Transverse colon (tissue), 4 donors: ENCODE measurements around the gene TRABD. TPM values are rescaled to one million over a fixed set of nuclear protein-coding genes. Genes with fewer than 3 reads are reported as not detected.

ENCODE experiments used
- DNase-seq: peaks from one replicate; pipeline ENCODE4 v3.0.0-alpha.2; 2019
- H3K27ac ChIP-seq, 4 donors: fragments of 200-600 bp; sonication (generic); 2 replicates each; pipeline ENCODE4 v1.5.1; 2016 to 2018; ENCODE audit warnings: inconsistent platforms in 4 of 4
- H3K27me3 ChIP-seq: fragments of 200-600 bp; sonication (generic); 2 replicates; pipeline ENCODE4 v1.5.1; 2017; ENCODE audit warnings: inconsistent platforms
- H3K36me3 ChIP-seq, 4 donors: fragments of 200-600 bp; sonication (generic); 2 replicates each; pipeline ENCODE4 v1.5.1; 2017 to 2019; ENCODE audit warnings: inconsistent platforms in 4 of 4
- H3K4me1 ChIP-seq, 4 donors: fragments of 200-600 bp; sonication (generic); 2 replicates each; pipeline ENCODE4 v1.5.1; 2017 to 2020; ENCODE audit warnings: inconsistent platforms in 4 of 4
- H3K4me3 ChIP-seq, 4 donors: fragments of 200-600 bp; sonication (generic); 1 replicate in 1 of 4; 2 replicates in 3 of 4; pipeline versions ENCODE4 v1.5.1 to v1.6.1; 2017 to 2019; ENCODE audit warnings: inconsistent platforms in 4 of 4
- H3K9me3 ChIP-seq, 2 donors: fragments of 200-600 bp; sonication (generic); 2 replicates each; pipeline ENCODE4 v1.5.1; 2017 to 2019; ENCODE audit warnings: inconsistent platforms in 2 of 2
- CTCF ChIP-seq, 5 experiments: fragments of 200-600 bp in 3 of 5; fragments of 450-650 bp in 2 of 5; sonication (generic) in 3 of 5; IDR thresholded peaks; 1 replicate in 2 of 5; 2 replicates in 3 of 5; pipeline ENCODE4 v1.5.1; 2016 to 2017; ENCODE audit warnings: antibody characterized with exemption in 5 of 5, inconsistent platforms in 3 of 5, mild to moderate bottlenecking in 2 of 5, moderate library complexity in 1 of 5
- EP300 ChIP-seq: sonication (generic); formaldehyde crosslinking; IDR thresholded peaks from one replicate; pipeline ENCODE4 v1.6.1; 2017; ENCODE audit warnings: antibody characterized with exemption, low read depth
- POLR2A ChIP-seq: fragments of 450-650 bp; IDR thresholded peaks from one replicate; pipeline ENCODE4 v1.6.1; 2016; ENCODE audit warnings: antibody characterized with exemption, mild to moderate bottlenecking, moderate library complexity
- POLR2AphosphoS5 ChIP-seq, 3 donors: sonication (generic); formaldehyde crosslinking; IDR thresholded peaks; one replicate each; pipeline ENCODE4 v1.6.1; 2016; ENCODE audit warnings: antibody characterized with exemption in 3 of 3
- WGBS, 2 donors: methylation state at CpG; one replicate each; pipeline ENCODE4 v1.1.5; 2018; ENCODE audit warnings: low coverage in 1 of 2; 5-methylcytosine and 5-hydroxymethylcytosine counted together
- in situ Hi-C, 4 donors: fragments of 200-750 bp; cut with MboI; loops; one replicate each; pipeline versions ENCODE4 v1.15.0 to v1.15.1; 2017; ENCODE audit warnings: low sequenced_read_pairs in 3 of 4, low pct_ligation_motif_present in 1 of 4, low pct_unique_long_range_greater_than_20kb in 1 of 4
- intact Hi-C: fragments of 100-400 bp; cut with DNase I; formaldehyde crosslinking; loops from one replicate; pipeline ENCODE4 v1.15.1; 2023; ENCODE audit warnings: low total_unique reads
- total RNA-seq, 4 donors: library from RNA; depleted of rRNA; stranded (reverse); fragments of >200 nt; gene quantifications; one replicate each; pipeline ENCODE4 v1.1.0, GENCODE V29; 2016

Gene TRABD
- total RNA-seq, 4 donors from 2014 or later: 40.6 to 109 (median 69.4) TPM

- Histone ChIP-seq H3K27me3 (peaks cover 5% of the 10 kb centered on the region), H3K9me3 (no peaks in the 10 kb centered on the region), H3K36me3 (no peaks in the 10 kb centered on the region), H3K27ac (no peak overlapping the region), H3K4me1 (no peaks in the 10 kb centered on the region), H3K4me3 (no peak overlapping the region)
- TF ChIP-seq POLR2AphosphoS5 (IDR thresholded peaks at IDR 0.05): no peak
- no peak for TF ChIP-seq CTCF (IDR thresholded peaks at IDR 0.05)
- no peak for TF ChIP-seq POLR2A
- no peak for TF ChIP-seq EP300
- intact Hi-C loops (loop anchor here (5.0 kb wide), 1 partner anchor 62 kb away; no protein-coding TSS in a partner anchor), in situ Hi-C loops (no loop called here)
- 86% methylated on average over 35 of the region's 35 CpGs; no CpG with 5 or more reads in 1 of the 2 donors for WGBS, 2 donors
- no peak for DNase-seq
These were observed 35.3 kb upstream of the TRABD start for GRCh38 chr22:50150161-50151129.

- Histone ChIP-seq H3K9me3 (no peaks in the 10 kb centered on the region), H3K27ac (no peak overlapping the region), H3K27me3 (no peaks in the 10 kb centered on the region), H3K4me1 (no peaks in the 10 kb centered on the region), H3K36me3 (no peaks in the 10 kb centered on the region), H3K4me3 (no peak overlapping the region)
- 83% methylated on average over 24 of the region's 33 CpGs; no CpG with 5 or more reads in 1 of the 2 donors for WGBS, 2 donors
- DNase-seq: no peak
- intact Hi-C loops: loop anchor here (5.0 kb wide), 1 partner anchor 60 kb away; no protein-coding TSS in a partner anchor
- in situ Hi-C loops: no loop called here
- TF ChIP-seq POLR2AphosphoS5 (IDR thresholded peaks at IDR 0.05) (no peak), EP300 (no peak), POLR2A (no peak), CTCF (IDR thresholded peaks at IDR 0.05) (no peak)
These were observed 33.9 kb upstream of the TRABD start for GRCh38 chr22:50151571-50152537.

- DNase-seq: no peak
- no peaks in the 10 kb centered on the region for H3K27me3 ChIP-seq
- H3K9me3 ChIP-seq: no peaks in the 10 kb centered on the region
- no peaks in the 10 kb centered on the region for H3K36me3 ChIP-seq
- no peak overlapping the region for H3K4me3 ChIP-seq
- WGBS, 2 donors: 86 to 90% methylated on average over 2 to 25 of the region's 25 CpGs
- intact Hi-C loops: loop anchor here (5.0 kb wide), 1 partner anchor 59 kb away; no protein-coding TSS in a partner anchor
- no peaks in the 10 kb centered on the region for H3K4me1 ChIP-seq
- in situ Hi-C loops: no loop called here
- no peak overlapping the region for H3K27ac ChIP-seq
- no peak for TF ChIP-seq CTCF (IDR thresholded peaks at IDR 0.05)
- no peak for TF ChIP-seq EP300
- no peak for TF ChIP-seq POLR2A
- TF ChIP-seq POLR2AphosphoS5 (IDR thresholded peaks at IDR 0.05): no peak
These were observed 32.5 kb upstream of the TRABD start for GRCh38 chr22:50153056-50153755.
